ES-I3 (cell line): ENCODE data around the gene PDIK1L.
"Not testable (repeated sequence)": the region's sequence is repeated elsewhere in the genome, so short reads cannot be mapped to it uniquely, and the experiment has no call there.

Experiments
- H3K36me3 ChIP-seq: 2 replicates; pipeline ENCODE4 v1.6.1; 2013; ENCODE audit warnings: mild to moderate bottlenecking, low read length, control low read depth, moderate library complexity; ENCODE audit not compliant: insufficient read depth
- H3K4me1 ChIP-seq: 2 replicates; pipeline ENCODE4 v1.6.1; 2013; ENCODE audit warnings: mild to moderate bottlenecking, control low read depth, low read length; ENCODE audit not compliant: insufficient read depth
- H3K9ac ChIP-seq: 2 replicates; pipeline ENCODE4 v1.6.1; 2013; ENCODE audit warnings: low read depth, mild to moderate bottlenecking, low read length, moderate library complexity
- H3K9me3 ChIP-seq: 2 replicates; pipeline ENCODE4 v1.6.1; 2013; ENCODE audit warnings: mild to moderate bottlenecking, low read length, moderate library complexity; ENCODE audit not compliant: control insufficient read depth, insufficient read depth

Gene PDIK1L

DNA sequence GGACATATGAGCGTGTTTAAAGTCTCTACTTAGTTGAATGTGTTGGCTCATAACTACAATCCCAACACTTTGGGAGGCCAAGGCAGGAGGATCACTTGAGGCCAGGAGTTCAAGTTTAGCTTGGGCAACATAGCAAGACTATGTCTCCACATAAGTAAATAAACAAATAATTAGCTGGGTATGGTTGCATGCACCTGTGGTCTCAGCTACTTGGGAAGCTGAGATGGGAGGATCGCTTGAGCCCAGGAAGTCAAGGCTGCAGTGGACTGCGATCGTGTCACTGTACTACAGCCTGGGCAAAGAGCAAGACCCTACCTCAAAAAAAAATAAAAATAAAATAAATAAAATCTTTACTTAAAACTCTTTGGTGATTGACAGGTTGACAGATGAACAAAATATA is 13.0 kb upstream of the PDIK1L start:
- peaks cover 18% of the 10 kb centered on the region for H3K4me1 ChIP-seq
- H3K9me3 ChIP-seq = no peaks in the 10 kb centered on the region
- H3K9ac ChIP-seq = no peak overlapping the region
- no peaks in the 10 kb centered on the region for H3K36me3 ChIP-seq

DNA sequence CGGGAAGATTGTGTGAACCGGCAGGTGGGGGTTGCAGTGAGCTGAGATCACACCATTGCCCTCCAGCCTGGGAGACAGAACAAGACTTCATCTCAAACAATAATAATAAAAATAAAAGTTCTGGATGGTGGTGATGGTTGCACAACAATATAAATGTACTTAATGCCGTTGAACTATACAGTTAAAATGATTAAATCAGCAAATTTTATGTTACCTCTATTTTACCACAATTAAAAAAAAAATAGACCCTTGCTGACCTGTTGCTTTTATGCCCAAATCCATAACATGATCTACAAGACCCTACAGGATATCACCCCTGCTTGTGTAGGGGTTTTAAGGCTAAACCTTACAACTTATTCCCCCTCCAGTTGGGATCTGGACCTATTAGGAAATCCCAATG is 11.8 kb upstream of the PDIK1L start:
- peaks cover 6% of the 10 kb centered on the region; the same call in 1 of the 2 replicates for H3K4me1 ChIP-seq
- H3K9ac ChIP-seq = no peak overlapping the region
- no peaks in the 10 kb centered on the region for H3K9me3 ChIP-seq
- no peaks in the 10 kb centered on the region for H3K36me3 ChIP-seq

DNA sequence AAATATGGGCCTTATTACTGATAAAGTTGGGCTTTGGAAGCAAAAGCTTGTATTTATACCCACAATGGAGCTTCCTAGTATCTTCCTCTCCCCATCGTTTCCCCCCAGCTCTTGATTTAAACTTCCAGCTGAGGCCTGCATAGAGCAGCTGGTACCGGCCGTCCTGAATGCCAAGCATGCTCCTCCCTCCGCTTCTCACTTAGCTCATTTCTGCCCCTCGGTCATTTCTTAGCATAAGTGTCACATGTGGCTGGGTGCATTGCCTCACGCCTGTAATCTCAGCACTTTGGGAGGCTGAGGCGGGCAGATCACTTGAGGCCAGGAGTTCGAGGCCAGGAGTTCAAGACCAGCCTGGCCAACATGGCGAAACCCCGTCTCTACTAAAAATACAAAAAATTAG is 11.4 kb upstream of the PDIK1L start:
- not testable (repeated sequence) for H3K36me3 ChIP-seq, H3K9me3 ChIP-seq, H3K4me1 ChIP-seq, H3K9ac ChIP-seq

DNA sequence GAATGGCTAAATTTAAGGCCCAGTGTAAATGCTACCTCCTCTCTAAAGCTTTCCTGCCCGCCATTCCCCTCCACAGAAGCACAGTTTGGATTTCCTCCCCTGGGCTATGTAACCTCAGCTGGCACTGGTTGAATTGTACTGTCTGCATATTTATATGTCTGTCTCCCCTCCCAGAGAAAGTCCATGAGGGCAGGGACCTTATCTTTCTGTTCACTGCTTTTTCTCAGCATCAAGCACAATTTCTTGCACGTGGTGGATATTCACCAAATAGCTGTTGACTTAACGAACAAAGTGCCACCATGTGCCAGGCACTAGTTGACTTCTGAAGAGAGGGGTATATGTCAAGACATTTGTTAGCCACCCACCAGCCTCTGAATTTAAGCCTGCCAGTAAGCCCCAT is 9.5 kb upstream of the PDIK1L start:
- no peaks in the 10 kb centered on the region for H3K9me3 ChIP-seq
- H3K9ac ChIP-seq = no peak overlapping the region
- no peaks in the 10 kb centered on the region for H3K36me3 ChIP-seq
- H3K4me1 ChIP-seq = no peaks in the 10 kb centered on the region; the same call in 1 of the 2 replicates

DNA sequence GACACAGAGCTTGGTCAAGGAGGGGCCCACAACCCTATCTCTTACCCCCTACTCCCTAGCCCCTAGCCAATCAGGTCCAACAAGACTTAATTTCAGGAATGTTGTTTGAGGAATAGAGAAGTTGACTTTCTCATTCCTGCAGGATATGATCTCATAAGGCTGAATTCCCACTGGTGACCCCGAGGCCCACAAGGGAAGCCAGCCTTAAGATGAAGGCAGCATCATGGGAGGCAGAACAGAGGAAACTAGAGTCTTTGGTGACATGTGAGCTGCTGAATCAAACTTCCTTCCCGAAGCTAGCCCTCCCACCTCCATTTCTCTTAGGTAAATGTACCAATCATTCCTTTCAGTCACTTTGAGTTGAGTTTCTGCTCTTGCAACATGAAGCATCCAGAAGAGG is 9.1 kb upstream of the PDIK1L start:
- Histone ChIP-seq H3K36me3 (no peaks in the 10 kb centered on the region), H3K4me1 (no peaks in the 10 kb centered on the region; the same call in 1 of the 2 replicates), H3K9ac (no peak overlapping the region), H3K9me3 (no peaks in the 10 kb centered on the region)

DNA sequence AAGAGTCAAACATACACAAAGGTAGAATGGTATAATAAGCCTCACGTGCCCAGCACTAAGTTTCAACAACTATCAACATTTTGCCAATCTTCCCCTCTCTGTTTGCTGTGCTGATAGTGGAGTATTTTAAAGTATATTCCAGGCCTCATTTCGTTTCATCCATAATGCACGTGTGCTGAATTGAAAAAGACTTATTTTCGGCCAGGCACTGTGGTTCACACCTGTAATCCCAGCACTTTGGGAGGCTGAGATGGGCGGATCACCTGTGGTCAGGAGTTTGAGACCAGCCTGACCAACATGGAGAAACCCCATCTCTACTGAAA is 6.4 kb upstream of the PDIK1L start:
- H3K36me3 ChIP-seq, H3K9ac ChIP-seq, H3K9me3 ChIP-seq, H3K4me1 ChIP-seq: not testable (repeated sequence)

DNA sequence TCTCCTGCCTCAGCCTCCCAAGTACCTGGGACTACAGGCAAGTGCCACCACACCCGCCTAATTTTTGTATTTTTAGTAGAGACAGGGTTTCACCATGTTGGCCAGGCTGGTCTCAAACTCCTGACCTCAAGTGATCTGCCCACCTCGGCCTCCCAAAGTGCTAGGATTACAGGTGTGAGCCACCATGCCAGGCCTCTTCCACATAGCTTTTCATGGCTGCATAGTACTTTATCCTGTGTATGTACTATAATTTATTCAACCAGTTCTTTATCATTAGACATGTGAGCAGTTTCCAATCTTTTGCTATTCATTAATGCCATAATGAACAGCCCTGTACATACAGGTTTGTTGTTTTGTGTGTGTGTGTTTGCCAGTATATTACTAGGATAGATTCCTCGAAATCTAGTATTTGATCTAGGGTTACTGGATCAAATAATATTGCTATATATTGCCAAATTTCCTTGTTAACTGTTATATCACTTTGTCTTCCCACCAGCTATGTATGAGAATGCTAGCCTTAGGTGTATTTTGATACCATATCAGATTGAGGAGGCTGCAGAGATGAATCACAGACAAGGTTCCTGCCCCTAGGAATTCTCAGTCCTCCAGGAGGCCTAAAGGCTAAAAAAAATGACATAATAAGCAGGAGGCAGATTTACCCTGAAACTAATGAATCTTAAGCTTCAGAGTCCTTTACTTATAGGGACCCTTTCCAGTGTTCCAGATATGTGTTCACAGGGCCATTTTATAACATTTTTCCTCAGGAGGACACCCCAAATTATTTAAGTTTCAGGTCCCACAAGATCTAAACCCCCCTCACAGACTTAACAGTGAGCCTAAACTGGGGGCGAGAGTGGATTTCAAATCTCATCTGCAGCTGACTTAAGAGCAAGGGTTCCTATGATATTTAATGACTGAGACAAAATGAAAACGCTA is 2.1 kb upstream of the PDIK1L start:
- Histone ChIP-seq H3K36me3 (no peaks in the 10 kb centered on the region), H3K9me3 (no peaks in the 10 kb centered on the region), H3K9ac (no peak overlapping the region)

DNA sequence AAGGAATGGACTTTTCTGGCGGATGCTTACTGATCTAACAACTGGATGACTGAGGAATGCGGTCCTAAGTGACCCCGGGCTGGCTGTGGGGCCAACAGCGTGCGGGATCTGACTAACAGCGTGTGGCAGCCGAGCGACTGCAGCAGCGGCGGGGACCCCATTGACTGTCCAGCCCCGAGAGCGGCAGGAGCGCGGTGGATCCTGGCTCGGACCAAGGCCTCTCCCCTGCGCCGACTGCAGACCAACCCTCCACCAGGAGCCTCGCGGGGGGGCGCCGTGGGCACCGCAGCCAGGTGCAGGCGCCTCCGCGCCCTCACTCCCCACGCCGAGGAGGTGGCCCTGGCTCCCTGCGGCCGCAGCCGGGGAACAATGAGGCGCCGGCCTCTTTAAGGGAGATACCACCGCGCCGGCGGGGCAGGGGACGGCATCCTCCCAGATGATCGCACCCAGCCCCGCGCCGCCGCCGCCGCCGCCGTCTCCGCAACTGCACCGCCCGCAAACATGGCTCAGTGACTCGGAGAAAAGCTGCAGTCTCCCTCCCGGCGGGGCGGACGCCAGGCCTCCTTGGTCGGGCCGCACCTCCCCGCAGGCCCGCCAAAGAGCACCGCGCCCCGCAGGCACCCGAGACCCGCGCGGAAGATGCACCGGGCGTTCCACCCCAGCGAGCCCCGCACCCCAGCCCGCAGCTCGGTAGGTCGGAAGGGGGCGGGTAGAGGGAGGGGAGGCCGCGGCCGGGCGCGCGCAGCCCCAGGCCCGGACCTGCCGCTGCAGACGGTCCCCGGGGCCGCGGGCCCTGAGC is 694 bp upstream of the PDIK1L start:
- H3K9me3 ChIP-seq = no peaks in the 10 kb centered on the region
- H3K4me1 ChIP-seq = peaks cover 4% of the 10 kb centered on the region; the same call in 1 of the 2 replicates

More for the DNA sequence above, 2.1 kb upstream of the PDIK1L start:
- H3K4me1 ChIP-seq = peaks cover 4% of the 10 kb centered on the region; the same call in 1 of the 2 replicates

DNA sequence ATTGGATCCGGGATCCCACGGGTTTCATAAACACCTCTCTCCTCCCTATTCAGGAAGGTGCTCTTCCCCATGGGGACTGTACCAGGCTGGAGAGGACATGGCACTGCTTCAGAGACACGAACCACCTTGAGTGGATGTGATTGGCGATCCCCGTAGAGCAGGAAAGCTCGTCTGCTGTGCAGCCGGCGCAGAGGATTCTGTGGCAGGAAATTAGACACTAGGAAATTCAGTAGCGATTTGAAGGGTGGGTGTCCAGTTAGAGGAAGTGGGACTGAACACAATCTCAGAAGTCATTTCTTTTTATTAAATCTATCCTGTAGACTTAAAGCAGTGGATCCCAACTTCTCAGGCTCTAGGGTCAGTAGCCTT is 767 bp downstream of the PDIK1L start:
- peaks cover 4% of the 10 kb centered on the region; the same call in 1 of the 2 replicates for H3K4me1 ChIP-seq
- no peaks in the 10 kb centered on the region for H3K36me3 ChIP-seq
- H3K9ac ChIP-seq = peak overlapping the region; percentile 93
- no peaks in the 10 kb centered on the region for H3K9me3 ChIP-seq

More for the DNA sequence above, 694 bp upstream of the PDIK1L start:
- Histone ChIP-seq H3K36me3 (no peaks in the 10 kb centered on the region), H3K9ac (peak overlapping the region; percentile 93)

DNA sequence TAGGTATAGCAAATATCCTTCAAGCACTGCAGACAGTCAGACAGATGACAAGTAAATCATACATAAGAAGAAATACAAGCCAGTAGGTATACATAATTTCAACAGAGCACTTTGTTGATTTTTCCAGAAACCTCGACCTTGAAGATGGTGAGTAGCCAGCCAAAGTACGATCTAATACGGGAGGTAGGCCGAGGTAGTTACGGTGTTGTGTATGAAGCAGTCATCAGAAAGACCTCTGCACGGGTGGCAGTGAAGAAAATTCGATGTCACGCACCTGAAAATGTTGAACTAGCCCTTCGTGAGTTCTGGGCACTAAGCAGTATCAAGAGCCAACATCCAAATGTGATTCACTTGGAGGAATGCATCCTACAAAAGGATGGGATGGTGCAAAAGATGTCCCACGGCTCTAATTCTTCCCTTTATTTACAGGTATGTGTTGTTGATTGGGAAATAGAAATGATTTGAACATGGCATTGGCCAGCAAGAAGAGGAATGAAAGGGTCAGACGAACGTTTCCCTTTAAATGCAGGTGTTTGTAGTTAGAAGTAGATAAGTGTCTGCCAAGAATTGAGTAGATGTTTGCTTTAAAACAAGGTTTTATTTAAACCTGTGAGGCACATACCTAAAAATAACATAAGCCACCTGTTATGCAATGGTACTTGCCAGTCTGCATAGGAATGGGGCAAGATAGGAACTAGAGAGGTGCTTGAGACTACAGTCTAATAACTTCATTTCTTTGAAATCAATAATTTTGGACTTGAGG is 2.7 kb downstream of the PDIK1L start:
- Histone ChIP-seq H3K36me3 (no peaks in the 10 kb centered on the region), H3K4me1 (peaks cover 4% of the 10 kb centered on the region; the same call in 1 of the 2 replicates), H3K9me3 (no peaks in the 10 kb centered on the region), H3K9ac (no peak overlapping the region)

DNA sequence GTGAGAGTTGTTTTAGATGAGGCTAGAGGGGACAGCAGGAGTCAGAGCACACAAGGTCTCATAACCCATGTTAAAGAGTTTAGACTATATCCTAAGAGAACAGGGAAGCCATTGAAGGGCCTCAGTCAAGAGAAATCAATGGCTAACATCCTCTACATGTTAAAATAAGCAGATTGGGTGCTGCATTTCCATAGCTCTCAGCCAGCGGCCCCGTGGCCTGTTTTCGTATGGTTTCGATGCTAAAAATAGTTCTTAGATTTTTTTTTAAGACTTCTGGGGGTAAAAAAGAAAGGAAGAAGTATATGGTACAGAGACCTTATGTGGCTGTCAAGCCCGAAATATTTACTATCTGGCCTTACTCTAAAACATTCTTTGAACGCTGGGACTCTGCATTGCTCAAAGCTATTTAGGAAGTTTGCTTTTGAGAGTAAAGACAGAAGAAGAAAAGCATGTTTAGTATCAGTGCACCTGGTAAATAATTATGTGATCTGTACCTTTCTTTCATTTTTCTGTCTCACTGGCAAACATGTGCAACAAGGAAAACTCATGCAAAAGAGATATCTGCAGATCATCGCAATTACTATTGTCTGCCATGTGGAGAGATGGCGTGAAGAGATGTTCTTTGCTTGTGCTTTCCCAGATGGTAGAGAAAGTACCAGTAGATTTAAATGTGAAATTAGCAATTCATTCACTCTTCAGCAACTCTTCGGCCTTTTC is 8.4 kb downstream of the PDIK1L start:
- H3K9me3 ChIP-seq = no peaks in the 10 kb centered on the region
- H3K36me3 ChIP-seq = no peaks in the 10 kb centered on the region
- H3K4me1 ChIP-seq = no peaks in the 10 kb centered on the region
- H3K9ac ChIP-seq = no peak overlapping the region

DNA sequence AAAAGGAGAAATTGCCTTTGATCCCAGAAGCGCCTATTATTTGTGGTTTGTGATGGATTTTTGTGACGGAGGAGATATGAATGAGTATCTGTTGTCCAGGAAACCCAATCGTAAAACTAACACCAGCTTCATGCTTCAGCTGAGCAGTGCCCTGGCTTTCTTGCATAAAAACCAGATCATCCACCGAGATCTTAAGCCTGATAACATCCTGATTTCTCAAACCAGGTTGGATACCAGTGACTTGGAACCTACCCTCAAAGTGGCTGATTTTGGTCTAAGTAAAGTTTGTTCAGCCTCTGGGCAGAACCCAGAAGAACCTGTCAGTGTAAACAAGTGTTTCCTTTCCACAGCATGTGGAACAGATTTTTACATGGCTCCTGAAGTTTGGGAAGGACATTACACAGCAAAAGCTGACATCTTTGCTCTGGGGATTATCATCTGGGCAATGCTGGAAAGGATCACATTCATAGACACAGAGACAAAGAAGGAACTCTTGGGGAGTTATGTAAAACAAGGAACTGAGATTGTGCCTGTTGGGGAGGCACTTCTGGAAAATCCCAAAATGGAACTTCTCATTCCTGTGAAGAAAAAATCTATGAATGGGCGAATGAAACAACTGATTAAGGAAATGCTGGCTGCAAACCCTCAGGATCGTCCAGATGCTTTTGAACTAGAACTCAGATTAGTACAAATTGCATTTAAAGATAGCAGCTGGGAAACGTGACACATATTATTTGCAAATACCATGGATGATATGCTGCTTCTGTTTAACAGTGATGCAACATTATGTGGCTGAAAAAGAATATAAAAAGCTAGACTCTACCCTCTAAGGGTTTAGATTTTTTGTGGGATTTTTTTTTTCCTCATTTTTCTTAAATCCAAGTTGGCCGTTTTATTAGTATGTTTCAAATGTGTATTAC is 10.5 kb downstream of the PDIK1L start:
- no peak overlapping the region for H3K9ac ChIP-seq

More for the DNA sequence above, 10.5 kb downstream of the PDIK1L start:
- Histone ChIP-seq H3K36me3 (no peaks in the 10 kb centered on the region), H3K4me1 (peaks cover 8% of the 10 kb centered on the region), H3K9me3 (no peaks in the 10 kb centered on the region)
